DND-41 (cell line): Measurements from ENCODE around the gene USP35.

ENCODE experiments used
- ATAC-seq: fragments of 200-7000 bp; cut with Tn5 transposase; 3 replicates; pipeline ENCODE4 v1.9.1; 2021; ENCODE audit warnings: low read depth; ENCODE audit not compliant: insufficient read depth
- DNase-seq: peaks from one replicate; pipeline ENCODE4 v3.0.0-alpha.2; 2020
- H2AFZ ChIP-seq: 2 replicates; pipeline ENCODE4 v1.6.0; 2012; ENCODE audit warnings: low read depth, low read length
- H3K27ac ChIP-seq: 2 replicates; pipeline ENCODE4 v1.5.1; 2012; ENCODE audit warnings: low read length, inconsistent platforms
- H3K27me3 ChIP-seq: fragments of 200-600 bp; sonication (generic); 2 replicates; pipeline ENCODE4 v1.6.0; 2012; ENCODE audit warnings: low read length, mild to moderate bottlenecking, inconsistent platforms; ENCODE audit not compliant: insufficient read depth, poor library complexity
- H3K36me3 ChIP-seq: 2 replicates; pipeline ENCODE4 v1.5.1; 2012; ENCODE audit warnings: low read length, inconsistent platforms; ENCODE audit not compliant: insufficient read depth
- H3K4me1 ChIP-seq: 2 replicates; pipeline ENCODE4 v1.5.1; 2012; ENCODE audit warnings: mild to moderate bottlenecking, low read length; ENCODE audit not compliant: insufficient read depth
- H3K4me2 ChIP-seq: 2 replicates; pipeline ENCODE4 v1.6.0; 2012; ENCODE audit warnings: mild to moderate bottlenecking, moderate library complexity, low read length, inconsistent platforms; ENCODE audit not compliant: insufficient read depth
- H3K4me3 ChIP-seq, 2 experiments: fragments of 200-600 bp in 1 of 2; shearing (Covaris generic) in 1 of 2; 2 replicates each; pipeline ENCODE4 v1.5.1; 2012 to 2016; ENCODE audit warnings: inconsistent platforms in 2 of 2, low read length in 2 of 2, mild to moderate bottlenecking in 2 of 2, low read depth in 1 of 2, moderate library complexity in 1 of 2
- H3K79me2 ChIP-seq: 2 replicates; pipeline ENCODE4 v1.6.0; 2012; ENCODE audit warnings: low read length, inconsistent platforms; ENCODE audit not compliant: insufficient read depth
- H3K9ac ChIP-seq: 2 replicates; pipeline ENCODE4 v1.6.0; 2012; ENCODE audit warnings: low read depth, mild to moderate bottlenecking, inconsistent platforms, low read length, moderate library complexity
- H3K9me3 ChIP-seq: 2 replicates; pipeline ENCODE4 v1.5.1; 2012; ENCODE audit warnings: low read length, moderate library complexity, mild to moderate bottlenecking, inconsistent platforms; ENCODE audit not compliant: insufficient read depth, severe bottlenecking
- H4K20me1 ChIP-seq: 2 replicates; pipeline ENCODE4 v1.6.0; 2012; ENCODE audit warnings: low read length; ENCODE audit not compliant: insufficient read depth
- EZH2 ChIP-seq: IDR thresholded peaks from 3 replicates; pipeline ENCODE4 v1.6.1; 2012; ENCODE audit warnings: borderline replicate concordance, low read depth, mild to moderate bottlenecking, moderate library complexity, low read length, inconsistent platforms; ENCODE audit not compliant: severe bottlenecking
- TF ChIP-seq, protein P1 (sequence below): IDR thresholded peaks from 2 replicates; pipeline ENCODE4 v1.5.1; 2012; ENCODE audit warnings: borderline replicate concordance, low read length, moderate library complexity, mild to moderate bottlenecking; ENCODE audit not compliant: poor library complexity, severe bottlenecking; ENCODE audit errors: extremely low read depth

USP35 gene

DNA sequence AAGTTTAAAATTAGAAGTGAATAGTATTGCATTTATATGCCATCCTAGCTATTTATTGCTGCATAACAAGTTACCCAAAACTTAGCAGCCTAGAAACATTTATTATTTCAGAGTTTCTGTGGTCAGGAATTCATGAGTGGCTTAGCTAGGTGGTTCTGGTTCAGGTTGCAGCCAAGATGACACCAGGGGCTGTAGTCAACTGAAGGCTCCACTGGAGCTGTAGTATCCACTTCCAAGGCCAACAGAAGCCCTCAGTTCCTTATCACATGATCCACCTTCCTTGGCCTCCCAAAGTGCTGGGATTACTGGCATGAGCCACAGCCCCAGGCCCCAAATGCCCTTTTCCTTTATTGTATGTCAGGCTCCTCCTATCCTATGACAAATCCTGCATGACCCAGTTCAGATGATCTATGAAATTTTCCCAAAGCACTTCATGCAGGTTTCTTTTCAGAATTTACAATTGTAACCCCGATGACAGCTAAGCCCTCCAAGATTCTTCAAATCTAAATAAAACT, 43.2 kb upstream of the USP35 start:
- ATAC-seq, result no peak
- no peak overlapping the region for H3K4me3 ChIP-seq
- H3K27ac ChIP-seq, result no peak overlapping the region
- no peaks in the 10 kb centered on the region for H4K20me1 ChIP-seq
- peaks cover 4% of the 10 kb centered on the region; the same call in 1 of the 2 replicates for H3K36me3 ChIP-seq
- H3K27me3 ChIP-seq, result no peaks in the 10 kb centered on the region
- no peak overlapping the region for H3K9ac ChIP-seq
- H2AFZ ChIP-seq, result no peak overlapping the region
- peaks cover 7% of the 10 kb centered on the region for H3K4me1 ChIP-seq
- peaks cover 8% of the 10 kb centered on the region for H3K79me2 ChIP-seq
- DNase-seq, result no peak
- H3K4me2 ChIP-seq, result no peak overlapping the region
- no peaks in the 10 kb centered on the region for H3K9me3 ChIP-seq
- no peak for TF ChIP-seq EZH2
- TF ChIP-seq, protein P1, sequence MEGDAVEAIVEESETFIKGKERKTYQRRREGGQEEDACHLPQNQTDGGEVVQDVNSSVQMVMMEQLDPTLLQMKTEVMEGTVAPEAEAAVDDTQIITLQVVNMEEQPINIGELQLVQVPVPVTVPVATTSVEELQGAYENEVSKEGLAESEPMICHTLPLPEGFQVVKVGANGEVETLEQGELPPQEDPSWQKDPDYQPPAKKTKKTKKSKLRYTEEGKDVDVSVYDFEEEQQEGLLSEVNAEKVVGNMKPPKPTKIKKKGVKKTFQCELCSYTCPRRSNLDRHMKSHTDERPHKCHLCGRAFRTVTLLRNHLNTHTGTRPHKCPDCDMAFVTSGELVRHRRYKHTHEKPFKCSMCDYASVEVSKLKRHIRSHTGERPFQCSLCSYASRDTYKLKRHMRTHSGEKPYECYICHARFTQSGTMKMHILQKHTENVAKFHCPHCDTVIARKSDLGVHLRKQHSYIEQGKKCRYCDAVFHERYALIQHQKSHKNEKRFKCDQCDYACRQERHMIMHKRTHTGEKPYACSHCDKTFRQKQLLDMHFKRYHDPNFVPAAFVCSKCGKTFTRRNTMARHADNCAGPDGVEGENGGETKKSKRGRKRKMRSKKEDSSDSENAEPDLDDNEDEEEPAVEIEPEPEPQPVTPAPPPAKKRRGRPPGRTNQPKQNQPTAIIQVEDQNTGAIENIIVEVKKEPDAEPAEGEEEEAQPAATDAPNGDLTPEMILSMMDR, result no peak

DNA sequence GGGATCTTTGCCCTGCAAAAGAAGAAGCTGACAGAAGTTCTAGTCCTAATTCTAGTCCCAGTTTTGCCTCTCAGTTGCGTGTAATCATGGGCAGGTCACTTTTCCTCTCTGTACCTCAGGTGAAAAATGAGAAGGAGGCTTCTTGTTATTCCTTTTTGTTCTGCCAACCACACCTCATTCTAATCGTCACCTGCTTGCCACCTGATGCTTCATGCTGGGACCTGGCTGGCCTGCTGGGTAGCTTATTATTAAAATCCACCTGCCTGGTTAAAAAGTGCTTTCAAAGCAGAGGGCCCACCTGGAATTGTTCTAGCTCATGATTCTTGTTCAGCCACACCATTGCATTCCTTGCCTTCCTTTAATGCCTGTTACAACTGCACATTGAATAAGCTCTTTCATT, 40.9 kb upstream of the USP35 start:
- no peak overlapping the region for H3K27ac ChIP-seq
- H3K4me1 ChIP-seq, result no peaks in the 10 kb centered on the region
- H3K9me3 ChIP-seq, result no peaks in the 10 kb centered on the region
- no peak overlapping the region for H3K4me3 ChIP-seq
- no peaks in the 10 kb centered on the region for H3K79me2 ChIP-seq
- no peaks in the 10 kb centered on the region for H3K27me3 ChIP-seq
- H2AFZ ChIP-seq, result no peak overlapping the region
- no peak overlapping the region for H3K9ac ChIP-seq
- TF ChIP-seq, protein P1, result no peak
- no peak for TF ChIP-seq EZH2
- H4K20me1 ChIP-seq, result no peaks in the 10 kb centered on the region
- DNase-seq (no peak), ATAC-seq (no peak)
- H3K4me2 ChIP-seq, result no peak overlapping the region
- no peaks in the 10 kb centered on the region for H3K36me3 ChIP-seq

DNA sequence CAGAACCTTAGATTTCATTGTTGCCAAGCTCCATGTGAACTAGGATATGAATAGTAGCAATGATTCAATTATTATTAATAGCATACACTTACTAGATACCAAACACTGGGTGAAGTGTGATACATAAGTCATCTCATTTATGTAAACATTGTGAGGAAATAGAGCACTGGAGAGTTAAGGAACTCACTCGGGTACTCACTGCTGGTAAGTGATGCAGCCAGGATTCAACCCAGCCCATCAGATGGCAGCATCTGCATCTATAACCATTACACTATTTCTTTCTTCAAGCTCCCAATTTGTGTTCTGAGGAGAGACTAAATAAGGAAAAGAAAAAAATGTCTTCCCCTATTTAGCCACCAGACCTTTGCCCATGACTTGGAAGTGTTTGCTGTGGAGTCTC, 39.1 kb upstream of the USP35 start:
- H3K4me3 ChIP-seq, result no peak overlapping the region
- no peaks in the 10 kb centered on the region for H3K79me2 ChIP-seq
- H3K27ac ChIP-seq, result no peak overlapping the region
- no peak overlapping the region for H3K4me2 ChIP-seq
- no peaks in the 10 kb centered on the region for H3K36me3 ChIP-seq
- DNase-seq, result no peak
- no peak for TF ChIP-seq EZH2
- TF ChIP-seq, protein P1, result peak; percentile 50
- H4K20me1 ChIP-seq, result no peaks in the 10 kb centered on the region
- no peaks in the 10 kb centered on the region for H3K9me3 ChIP-seq
- ATAC-seq, result peak; percentile 42; the same call in 1 of the 3 replicates
- H3K9ac ChIP-seq, result no peak overlapping the region
- H2AFZ ChIP-seq, result no peak overlapping the region
- no peaks in the 10 kb centered on the region for H3K27me3 ChIP-seq
- H3K4me1 ChIP-seq, result no peaks in the 10 kb centered on the region

DNA sequence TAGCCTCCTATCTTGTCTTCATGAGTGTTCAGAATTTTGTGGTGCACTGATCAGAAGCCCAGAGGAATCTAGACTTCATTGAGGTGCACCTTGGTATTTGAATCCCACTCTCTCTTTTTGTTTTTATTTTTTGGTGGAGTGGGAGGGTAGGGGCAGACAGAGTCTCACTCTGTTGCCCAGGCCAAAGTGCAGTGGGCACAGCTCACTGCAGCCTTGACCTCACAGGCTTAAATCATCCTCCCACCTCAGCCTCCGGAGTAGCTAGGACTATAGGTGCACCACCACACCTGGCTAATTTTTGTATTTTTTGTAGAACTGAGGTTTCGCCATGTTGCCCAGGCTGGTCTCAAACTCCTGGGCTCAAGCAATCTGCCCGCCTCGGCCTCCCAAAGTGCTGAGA, 38.4 kb upstream of the USP35 start:
- no peak for ATAC-seq
- Histone ChIP-seq H3K4me1 (no peaks in the 10 kb centered on the region), H3K9me3 (no peaks in the 10 kb centered on the region), H3K79me2 (no peaks in the 10 kb centered on the region), H3K9ac (no peak overlapping the region), H3K4me3 (no peak overlapping the region), H2AFZ (no peak overlapping the region), H3K27ac (no peak overlapping the region), H4K20me1 (no peaks in the 10 kb centered on the region), H3K27me3 (no peaks in the 10 kb centered on the region), H3K36me3 (no peaks in the 10 kb centered on the region), H3K4me2 (no peak overlapping the region)
- no peak for DNase-seq
- no peak for TF ChIP-seq EZH2
- TF ChIP-seq, protein P1, result no peak
